ENCODE results near the gene PMS1.

DNA sequence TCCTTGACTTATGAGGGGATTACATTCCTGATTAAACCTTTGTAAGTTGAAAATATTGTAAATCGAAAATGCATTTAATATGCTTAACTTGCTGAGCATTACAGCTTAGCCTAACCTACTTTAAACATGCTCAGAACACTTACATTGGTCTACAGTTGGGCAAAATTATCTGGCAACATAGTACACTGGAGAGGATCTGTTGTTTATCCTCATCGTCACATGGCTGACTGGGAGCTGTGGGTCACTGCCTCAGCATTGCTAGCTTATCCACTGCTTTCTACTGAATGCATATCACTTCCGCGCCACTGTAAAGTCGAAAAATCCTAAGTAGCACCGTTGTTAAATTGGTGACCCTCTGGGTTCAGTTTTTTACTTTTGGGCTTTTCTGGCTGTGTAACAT lies 13.7 kb downstream of the PMS1 start:
- TF ChIP-seq, protein P1, sequence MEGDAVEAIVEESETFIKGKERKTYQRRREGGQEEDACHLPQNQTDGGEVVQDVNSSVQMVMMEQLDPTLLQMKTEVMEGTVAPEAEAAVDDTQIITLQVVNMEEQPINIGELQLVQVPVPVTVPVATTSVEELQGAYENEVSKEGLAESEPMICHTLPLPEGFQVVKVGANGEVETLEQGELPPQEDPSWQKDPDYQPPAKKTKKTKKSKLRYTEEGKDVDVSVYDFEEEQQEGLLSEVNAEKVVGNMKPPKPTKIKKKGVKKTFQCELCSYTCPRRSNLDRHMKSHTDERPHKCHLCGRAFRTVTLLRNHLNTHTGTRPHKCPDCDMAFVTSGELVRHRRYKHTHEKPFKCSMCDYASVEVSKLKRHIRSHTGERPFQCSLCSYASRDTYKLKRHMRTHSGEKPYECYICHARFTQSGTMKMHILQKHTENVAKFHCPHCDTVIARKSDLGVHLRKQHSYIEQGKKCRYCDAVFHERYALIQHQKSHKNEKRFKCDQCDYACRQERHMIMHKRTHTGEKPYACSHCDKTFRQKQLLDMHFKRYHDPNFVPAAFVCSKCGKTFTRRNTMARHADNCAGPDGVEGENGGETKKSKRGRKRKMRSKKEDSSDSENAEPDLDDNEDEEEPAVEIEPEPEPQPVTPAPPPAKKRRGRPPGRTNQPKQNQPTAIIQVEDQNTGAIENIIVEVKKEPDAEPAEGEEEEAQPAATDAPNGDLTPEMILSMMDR (IDR thresholded peaks at IDR 0.05) = no peak
- TF ChIP-seq EP300 (IDR thresholded peaks at IDR 0.05) (no peak), POLR2A (IDR thresholded peaks at IDR 0.05) (no peak)

All from suprapubic skin (tissue), 3 donors.